DOHH2 (cell line): ENCODE results near the gene MAP3K20.

Source experiments
- EZH2phosphoT487 ChIP-seq: fragments of 200-600 bp; sonication (generic); IDR thresholded peaks from 2 replicates; pipeline ENCODE4 v1.6.1; 2017; ENCODE audit warnings: borderline replicate concordance, mild to moderate bottlenecking, antibody characterized with exemption, low read length, moderate library complexity, mixed read lengths
- TF ChIP-seq, protein P1 (sequence below): fragments of 200-600 bp; sonication (generic); IDR thresholded peaks from one replicate; pipeline ENCODE4 v1.5.1; 2014; ENCODE audit warnings: antibody characterized with exemption, mild to moderate bottlenecking, low read depth, low read length; ENCODE audit not compliant: poor library complexity, severe bottlenecking

- TF ChIP-seq, protein P1, sequence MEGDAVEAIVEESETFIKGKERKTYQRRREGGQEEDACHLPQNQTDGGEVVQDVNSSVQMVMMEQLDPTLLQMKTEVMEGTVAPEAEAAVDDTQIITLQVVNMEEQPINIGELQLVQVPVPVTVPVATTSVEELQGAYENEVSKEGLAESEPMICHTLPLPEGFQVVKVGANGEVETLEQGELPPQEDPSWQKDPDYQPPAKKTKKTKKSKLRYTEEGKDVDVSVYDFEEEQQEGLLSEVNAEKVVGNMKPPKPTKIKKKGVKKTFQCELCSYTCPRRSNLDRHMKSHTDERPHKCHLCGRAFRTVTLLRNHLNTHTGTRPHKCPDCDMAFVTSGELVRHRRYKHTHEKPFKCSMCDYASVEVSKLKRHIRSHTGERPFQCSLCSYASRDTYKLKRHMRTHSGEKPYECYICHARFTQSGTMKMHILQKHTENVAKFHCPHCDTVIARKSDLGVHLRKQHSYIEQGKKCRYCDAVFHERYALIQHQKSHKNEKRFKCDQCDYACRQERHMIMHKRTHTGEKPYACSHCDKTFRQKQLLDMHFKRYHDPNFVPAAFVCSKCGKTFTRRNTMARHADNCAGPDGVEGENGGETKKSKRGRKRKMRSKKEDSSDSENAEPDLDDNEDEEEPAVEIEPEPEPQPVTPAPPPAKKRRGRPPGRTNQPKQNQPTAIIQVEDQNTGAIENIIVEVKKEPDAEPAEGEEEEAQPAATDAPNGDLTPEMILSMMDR = no peak
- TF ChIP-seq EZH2phosphoT487 = no peak
Observed at GRCh38 chr2:173213181-173213580, 137.5 kb downstream of the MAP3K20 start.
